Panc1 (cell line): ENCODE measurements around the gene PLEKHH2.

ENCODE experiments used
- POLR2AphosphoS5 ChIP-seq: IDR thresholded peaks from 2 replicates; pipeline ENCODE4 v1.6.1; 2012; ENCODE audit warnings: mild to moderate bottlenecking, low read depth, low read length, moderate library complexity
- SIN3A ChIP-seq: IDR thresholded peaks from 2 replicates; pipeline ENCODE4 v1.6.1; 2012; ENCODE audit warnings: low read depth, mild to moderate bottlenecking, low read length, moderate library complexity, borderline replicate concordance; ENCODE audit not compliant: insufficient read depth
- TCF7L2 ChIP-seq: IDR thresholded peaks from 2 replicates; pipeline ENCODE4 v1.6.1; 2011; ENCODE audit warnings: mild to moderate bottlenecking, low read depth, low read length, inconsistent platforms
- TF ChIP-seq, protein P1 (sequence below): fragments of 450-650 bp; IDR thresholded peaks from 2 replicates; pipeline ENCODE4 v1.5.1; 2017; ENCODE audit warnings: mild to moderate bottlenecking

DNA sequence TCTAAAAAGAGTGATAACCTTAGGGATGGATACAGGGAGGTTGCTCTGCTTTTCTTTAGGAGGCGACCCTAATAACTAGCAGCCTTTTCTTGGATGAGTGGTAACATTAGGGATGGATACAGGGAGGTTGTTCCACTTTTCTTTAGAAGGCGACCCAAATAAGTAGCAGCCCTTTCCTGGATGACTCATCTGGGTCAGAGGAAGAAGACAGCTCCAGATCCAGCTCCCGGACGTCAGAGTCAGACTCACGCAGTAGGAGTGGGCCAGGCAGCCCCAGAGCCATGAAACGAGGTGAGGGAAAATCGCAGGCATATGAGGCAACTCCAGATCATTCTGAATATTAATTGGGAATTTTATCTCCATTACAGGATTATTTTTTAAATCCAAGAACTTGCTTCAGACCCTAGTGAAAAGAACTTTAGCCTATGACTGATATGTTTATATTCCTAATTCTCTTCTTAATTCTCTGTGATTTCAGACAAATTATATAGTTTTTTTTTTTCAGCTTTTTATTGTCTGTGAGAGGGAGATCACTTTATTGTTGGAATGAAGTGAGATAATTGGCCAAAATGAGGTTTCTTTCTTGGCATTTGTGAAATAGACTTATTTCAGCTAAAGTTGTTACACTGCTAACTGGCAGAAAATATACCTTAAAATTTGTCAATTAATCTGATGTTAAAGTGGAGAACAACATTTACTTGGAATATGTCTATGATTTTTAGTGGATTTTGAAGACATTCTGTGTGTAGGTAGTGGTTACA, 70.4 kb downstream of the PLEKHH2 start:
- TF ChIP-seq, protein P1, sequence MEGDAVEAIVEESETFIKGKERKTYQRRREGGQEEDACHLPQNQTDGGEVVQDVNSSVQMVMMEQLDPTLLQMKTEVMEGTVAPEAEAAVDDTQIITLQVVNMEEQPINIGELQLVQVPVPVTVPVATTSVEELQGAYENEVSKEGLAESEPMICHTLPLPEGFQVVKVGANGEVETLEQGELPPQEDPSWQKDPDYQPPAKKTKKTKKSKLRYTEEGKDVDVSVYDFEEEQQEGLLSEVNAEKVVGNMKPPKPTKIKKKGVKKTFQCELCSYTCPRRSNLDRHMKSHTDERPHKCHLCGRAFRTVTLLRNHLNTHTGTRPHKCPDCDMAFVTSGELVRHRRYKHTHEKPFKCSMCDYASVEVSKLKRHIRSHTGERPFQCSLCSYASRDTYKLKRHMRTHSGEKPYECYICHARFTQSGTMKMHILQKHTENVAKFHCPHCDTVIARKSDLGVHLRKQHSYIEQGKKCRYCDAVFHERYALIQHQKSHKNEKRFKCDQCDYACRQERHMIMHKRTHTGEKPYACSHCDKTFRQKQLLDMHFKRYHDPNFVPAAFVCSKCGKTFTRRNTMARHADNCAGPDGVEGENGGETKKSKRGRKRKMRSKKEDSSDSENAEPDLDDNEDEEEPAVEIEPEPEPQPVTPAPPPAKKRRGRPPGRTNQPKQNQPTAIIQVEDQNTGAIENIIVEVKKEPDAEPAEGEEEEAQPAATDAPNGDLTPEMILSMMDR: no peak
- TF ChIP-seq POLR2AphosphoS5 (no peak), TCF7L2 (no peak), SIN3A (no peak)
